B cell (primary cell): Measurements from ENCODE around the gene AMZ1. TPM values are rescaled to one million over a fixed set of nuclear protein-coding genes. Genes with fewer than 3 reads are reported as not detected.
A peak's percentile ranks its signal among the peaks of the same experiment; 100 is the strongest.

Experiments
- ATAC-seq: fragments of 200-7000 bp; cut with Tn5 transposase; one replicate; pipeline ENCODE4 v1.10.0; 2021; ENCODE audit warnings: low read depth, mild to moderate bottlenecking, moderate number of reproducible peaks, moderate library complexity
- CTCF ChIA-PET: fragments of 350-600 bp; sonication (Branson Sonifier 250); formaldehyde crosslinking; loops from one replicate; lab custom pipeline; 2021; ENCODE audit warnings: antibody characterized with exemption, inconsistent platforms; lab: Charles Lee
- POLR2A ChIA-PET: fragments of 350-600 bp; sonication (Branson Sonifier 250); formaldehyde crosslinking; loops from one replicate; lab custom pipeline; 2021; ENCODE audit warnings: antibody characterized with exemption; lab: Charles Lee
- DNase-seq: peaks from one replicate; pipeline ENCODE4 v3.0.0; 2013
- H2AFZ ChIP-seq: 2 replicates; pipeline ENCODE4 v1.6.1; 2012; ENCODE audit warnings: mild to moderate bottlenecking, low read depth, low read length; ENCODE audit not compliant: insufficient read depth, poor library complexity, severe bottlenecking
- H3K27ac ChIP-seq, 2 donors: 1 replicate in 1 of 2; 2 replicates in 1 of 2; pipeline ENCODE4 v1.5.1; 2012 to 2013; ENCODE audit warnings: low read length in 2 of 2, mild to moderate bottlenecking in 2 of 2, moderate library complexity in 1 of 2
- H3K27me3 ChIP-seq, 4 experiments: fragments of 200-600 bp in 1 of 4; sonication (generic) in 1 of 4; replicated peaks in 1 of 4; 1 replicate in 2 of 4; 2 replicates in 2 of 4; pipeline versions ENCODE4 v1.6.1 to v1.7.0; 2013 to 2016; ENCODE audit warnings: low read length in 3 of 4, mild to moderate bottlenecking in 2 of 4, mixed read lengths in 1 of 4, moderate library complexity in 1 of 4; ENCODE audit not compliant: insufficient read depth in 4 of 4, control insufficient read depth in 3 of 4; ENCODE audit errors: control extremely low read depth in 1 of 4
- H3K36me3 ChIP-seq, 2 experiments: replicated peaks in 1 of 2; 1 replicate in 1 of 2; 2 replicates in 1 of 2; pipeline versions ENCODE4 v1.6.1 to v1.7.1; 2013; ENCODE audit warnings: low read length in 1 of 2; ENCODE audit not compliant: insufficient read depth in 2 of 2, control insufficient read depth in 1 of 2; ENCODE audit errors: control extremely low read depth in 1 of 2, extremely low read depth in 1 of 2
- H3K4me1 ChIP-seq, 2 donors: fragments of 200-600 bp in 1 of 2; sonication (generic) in 1 of 2; 1 replicate in 1 of 2; 2 replicates in 1 of 2; pipeline versions ENCODE4 v1.5.1 to v1.6.1; 2013 to 2017; ENCODE audit warnings: low read length in 2 of 2; ENCODE audit not compliant: control insufficient read depth in 2 of 2, insufficient read depth in 2 of 2
- H3K4me2 ChIP-seq: replicated peaks from 2 replicates; pipeline ENCODE3; 2012; ENCODE audit warnings: mild to moderate bottlenecking, low read depth, low read length; ENCODE audit not compliant: poor library complexity, severe bottlenecking
- H3K4me3 ChIP-seq, 5 experiments: fragments of 200-600 bp in 1 of 5; sonication (generic) in 1 of 5; 1 replicate in 3 of 5; 2 replicates in 2 of 5; pipeline versions ENCODE4 v1.5.1 to v1.7.0; 2011 to 2016; ENCODE audit warnings: low read length in 4 of 5, mild to moderate bottlenecking in 4 of 5, low read depth in 2 of 5, control low read depth in 1 of 5, moderate library complexity in 1 of 5; ENCODE audit not compliant: insufficient read depth in 1 of 5; ENCODE audit errors: control extremely low read depth in 1 of 5, extremely low read depth in 1 of 5
- H3K79me2 ChIP-seq: fragments of 200-600 bp; sonication (generic); one replicate; pipeline ENCODE4 v1.6.0; 2016; ENCODE audit warnings: low read length; ENCODE audit not compliant: control insufficient read depth, insufficient read depth
- H3K9ac ChIP-seq: fragments of 200-600 bp; sonication (generic); 2 replicates; pipeline ENCODE4 v1.6.1; 2017; ENCODE audit warnings: mild to moderate bottlenecking, low read length, moderate library complexity
- H3K9me3 ChIP-seq, 3 donors: one replicate each; pipeline versions ENCODE4 v1.6.1 to v1.7.1; 2013; ENCODE audit warnings: low read length in 2 of 3; ENCODE audit not compliant: control insufficient read depth in 2 of 3, insufficient read depth in 1 of 3; ENCODE audit errors: control extremely low read depth in 1 of 3
- H4K20me1 ChIP-seq: 2 replicates; pipeline ENCODE4 v1.6.0; 2012; ENCODE audit warnings: mild to moderate bottlenecking, low read length; ENCODE audit not compliant: insufficient read depth, control insufficient read depth, poor library complexity, severe bottlenecking
- H3K27ac Mint-ChIP-seq: one replicate; pipeline ENCODE4 v1.8.0; 2021; ENCODE audit warnings: mixed read lengths
- H3K27me3 Mint-ChIP-seq: one replicate; pipeline ENCODE4 v1.8.0; 2021; ENCODE audit warnings: mixed read lengths
- H3K4me1 Mint-ChIP-seq: one replicate; pipeline ENCODE4 v1.8.0; 2021; ENCODE audit warnings: mixed read lengths
- H3K4me3 Mint-ChIP-seq: one replicate; pipeline ENCODE4 v1.8.0; 2021; ENCODE audit warnings: mixed read lengths
- H3K9me3 Mint-ChIP-seq: one replicate; pipeline ENCODE4 v1.8.0; 2022; ENCODE audit warnings: mixed read lengths; ENCODE audit not compliant: insufficient read depth
- CTCF ChIP-seq: fragments of 200-600 bp; IDR thresholded peaks from one replicate; pipeline ENCODE4 v1.8.0; 2022; ENCODE audit warnings: antibody characterized with exemption, mild to moderate bottlenecking
- EZH2 ChIP-seq: IDR thresholded peaks from 2 replicates; pipeline ENCODE4 v1.6.1; 2012; ENCODE audit warnings: borderline replicate concordance, low read depth, mild to moderate bottlenecking, moderate library complexity, low read length; ENCODE audit not compliant: insufficient read depth, poor library complexity, severe bottlenecking
- WGBS: methylation state at CpG from one replicate; pipeline ENCODE4 v1.1.5; 2013; ENCODE audit warnings: missing lambda C conversion rate; ENCODE audit not compliant: insufficient coverage; 5-methylcytosine and 5-hydroxymethylcytosine counted together
- intact Hi-C: fragments of 100-400 bp; cut with micrococcal nuclease; formaldehyde crosslinking; loops from one replicate; pipeline ENCODE4 v1.10.0; 2022
- polyA plus RNA-seq: library from polyadenylated mRNA; depleted of rRNA; stranded (reverse); fragments of >200 nt; gene quantifications from 2 replicates; pipeline ENCODE4 v1.2.3, GENCODE V29; 2012
- total RNA-seq, 2 donors: library from RNA; stranded (reverse); fragments of 120-200 nt in 1 of 2; gene quantifications; 1 replicate in 1 of 2; 2 replicates in 1 of 2; pipeline versions ENCODE4 v1.2.3 to v1.2.4, GENCODE V29; 2013 to 2022

The AMZ1 gene
- total and polyA plus RNA-seq, 2 donors (not counting 1 experiment from before 2014, with no cell fraction given) = 0.73 to 13.2 TPM

DNA sequence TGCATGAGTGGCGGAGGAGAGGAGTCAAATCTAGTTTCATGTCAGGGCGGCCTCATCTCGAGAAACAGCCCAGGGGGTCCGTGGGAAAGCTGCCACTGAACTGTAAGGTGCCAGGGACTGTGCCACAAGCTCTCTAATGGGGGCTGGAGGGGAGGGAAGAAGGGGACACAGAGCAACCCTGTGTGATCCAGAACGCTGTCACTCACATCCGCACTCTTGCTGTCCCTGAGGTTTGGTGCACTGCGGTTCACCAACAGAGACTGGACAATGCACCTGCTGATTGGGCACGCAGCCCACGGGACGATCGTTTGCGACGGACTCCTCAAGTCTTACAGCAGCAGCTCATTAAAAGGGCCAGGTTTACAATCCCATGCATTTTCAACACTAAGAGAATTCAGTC, 47.7 kb downstream of the AMZ1 start:
- peaks cover 0 to 28% of the 10 kb centered on the region in 2 experiments for H3K36me3 ChIP-seq

More for the DNA sequence above, 47.7 kb downstream of the AMZ1 start:
- Mint-ChIP-seq H3K9me3 (no peaks in the 10 kb centered on the region), H3K27me3 (no peaks in the 10 kb centered on the region), H3K27ac (peak overlapping the region; percentile 20), H3K4me1 (peaks cover 64% of the 10 kb centered on the region), H3K4me3 (peak overlapping the region; percentile 58)
- Histone ChIP-seq H3K27me3 (no peaks in the 10 kb centered on the region), H3K9me3 (no peaks in the 10 kb centered on the region), H2AFZ (no peak overlapping the region), H3K4me3 (no peak overlapping the region), H3K9ac (peak overlapping the region; percentile 16), H3K79me2 (peaks cover 25% of the 10 kb centered on the region), H3K4me1 (peaks cover 41 to 61% of the 10 kb centered on the region in 2 donors), H3K27ac (no peak overlapping the region), H3K4me2 (peak overlapping the region; percentile 70), H4K20me1 (peaks cover 51% of the 10 kb centered on the region)
- intact Hi-C loops = loop anchor here (2.0 kb wide), 1 partner anchor 17 kb away; no protein-coding TSS in a partner anchor
- DNase-seq (no peak), ATAC-seq (no peak)
- 77% methylated on average over 12 of the region's 13 CpGs for WGBS
- CTCF ChIA-PET = interaction anchor here (1.0 to 1.9 kb wide), 5 partner anchors 15 to 284 kb away, joined by 3 to 8 read pairs (median 3); no protein-coding TSS in a partner anchor
- POLR2A ChIA-PET = interaction anchor here (1.2 kb wide), 1 partner anchor 26 kb away, joined by 5 read pairs; no protein-coding TSS in a partner anchor
- TF ChIP-seq EZH2 (no peak), CTCF (no peak)
